GM19438 (cell line): ENCODE measurements around the gene URB1.
"Not testable (repeated sequence)": the region's sequence is repeated elsewhere in the genome, so short reads cannot be mapped to it uniquely, and the experiment has no call there.

Source experiments
- ATAC-seq: cut with Tn5 transposase; IDR thresholded peaks from one replicate; pipeline ENCODE4 v1.9.1; 2021; ENCODE audit warnings: low read depth; ENCODE audit not compliant: unreplicated experiment

The URB1 gene

DNA sequence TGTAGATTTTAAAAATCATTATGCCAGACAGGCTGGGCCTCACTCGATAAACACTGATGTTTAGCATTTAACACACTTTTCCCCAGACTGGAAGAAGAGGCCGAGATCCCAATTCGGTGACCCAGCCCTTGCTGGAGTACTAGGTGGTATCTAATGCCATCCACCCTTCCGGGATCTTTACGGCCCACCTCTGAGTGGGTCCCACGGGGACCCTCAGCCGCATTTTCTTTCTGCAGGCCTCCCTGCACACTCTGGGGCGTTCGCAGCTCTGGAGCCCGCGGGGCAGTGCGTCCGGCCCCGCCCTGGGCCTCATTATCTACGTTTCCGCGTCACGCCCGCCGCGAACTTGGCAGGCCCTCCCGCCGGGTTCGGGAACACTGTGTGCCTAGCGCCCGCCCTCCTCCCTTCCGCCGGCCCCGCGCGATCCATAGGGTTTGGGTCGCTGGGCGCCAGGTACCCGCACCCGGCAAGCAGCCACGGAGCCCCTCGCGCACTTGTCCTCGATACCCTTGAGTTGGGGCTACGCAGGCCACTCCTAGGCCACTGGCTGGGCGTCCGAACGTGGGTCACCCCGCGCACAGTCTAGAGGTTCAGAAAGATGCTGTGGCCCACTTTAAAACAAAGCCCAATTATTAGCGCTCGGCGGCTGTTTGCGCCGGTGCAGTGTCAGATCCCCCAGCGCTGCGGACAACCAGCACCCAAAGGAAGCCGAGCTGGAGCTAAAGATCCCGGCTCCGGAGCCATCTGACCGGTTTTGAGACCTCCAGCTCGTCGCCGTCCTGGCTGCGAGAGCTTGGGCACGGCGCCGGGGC lies 18.7 kb upstream of the URB1 start:
- no peak for ATAC-seq

DNA sequence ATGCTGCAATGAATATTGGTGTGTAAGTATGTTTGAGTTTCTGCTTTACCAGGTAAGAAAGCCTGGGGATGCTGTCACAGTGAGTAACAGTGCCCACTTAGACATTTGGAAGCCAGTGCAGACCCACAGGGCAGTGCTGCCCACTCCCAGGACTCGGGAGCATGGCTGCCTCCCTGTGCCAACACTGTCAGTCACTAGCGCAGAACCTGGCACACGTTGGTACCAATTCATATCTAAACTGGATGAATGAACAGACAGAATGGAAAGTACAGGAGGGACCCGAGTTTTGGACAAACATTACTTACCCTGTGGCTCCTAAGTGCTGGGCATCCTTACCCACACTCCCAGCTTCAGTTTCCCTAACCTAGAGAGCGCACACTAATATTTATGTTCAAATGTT lies 18.1 kb upstream of the URB1 start:
- ATAC-seq = no peak

- no peak for ATAC-seq
Observed at GRCh38 chr21:32410291-32410690, 17.5 kb upstream of the URB1 start.

GRCh38 chr21:32406405-32406804 lies 13.6 kb upstream of the URB1 start:
- no peak for ATAC-seq

DNA sequence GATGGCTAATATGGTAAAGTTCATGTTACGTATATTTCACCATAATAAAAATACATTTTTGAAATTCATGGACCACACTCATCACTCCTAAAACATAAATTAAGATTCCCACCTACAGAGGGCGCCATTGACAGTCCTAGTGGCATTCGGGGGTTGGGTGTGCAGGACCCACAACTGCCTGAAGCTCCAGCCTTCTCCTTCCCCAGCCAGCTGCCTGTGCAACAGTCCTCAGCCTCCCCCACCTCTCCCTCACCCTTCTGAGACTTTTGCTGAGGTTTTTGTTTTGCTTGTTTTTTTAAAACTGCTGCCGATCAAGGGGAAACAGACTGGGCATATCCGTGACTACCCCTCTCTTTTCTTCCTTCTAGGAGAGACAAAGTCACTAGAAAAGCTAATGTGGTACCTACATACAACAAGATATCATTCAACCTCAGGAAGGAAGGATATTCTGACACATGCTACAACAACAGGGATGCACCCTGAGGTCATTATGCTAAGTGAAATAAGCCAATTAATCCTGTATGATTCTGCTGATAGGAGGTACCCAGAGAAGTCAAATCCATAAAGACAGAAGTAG lies 10.5 kb upstream of the URB1 start:
- no peak for ATAC-seq

- ATAC-seq = no peak
Observed at GRCh38 chr21:32393677-32394001, 827 bp upstream of the URB1 start.

- ATAC-seq = peak; percentile 31
Observed at GRCh38 chr21:32392299-32392879, 423 bp downstream of the URB1 start.

DNA sequence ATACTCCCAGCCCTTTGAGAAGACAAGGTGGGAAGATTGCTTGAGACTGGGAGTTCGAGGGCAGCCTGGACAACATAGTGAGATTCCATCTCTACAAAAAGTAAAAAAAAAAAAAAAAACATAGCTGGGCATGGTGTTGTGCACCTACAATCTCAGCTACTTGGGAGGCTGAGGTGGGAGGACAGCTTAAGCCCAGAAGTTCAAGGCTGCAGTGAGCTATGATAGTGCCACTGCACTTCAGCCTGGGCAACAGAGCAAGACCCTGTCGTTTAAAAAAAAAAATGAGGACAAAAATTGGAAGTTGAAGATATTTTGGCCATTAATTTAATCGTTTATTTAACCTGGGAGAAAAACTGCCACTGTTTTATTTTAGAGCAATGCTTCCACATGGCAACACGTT lies 1.1 kb downstream of the URB1 start:
- ATAC-seq = no peak

DNA sequence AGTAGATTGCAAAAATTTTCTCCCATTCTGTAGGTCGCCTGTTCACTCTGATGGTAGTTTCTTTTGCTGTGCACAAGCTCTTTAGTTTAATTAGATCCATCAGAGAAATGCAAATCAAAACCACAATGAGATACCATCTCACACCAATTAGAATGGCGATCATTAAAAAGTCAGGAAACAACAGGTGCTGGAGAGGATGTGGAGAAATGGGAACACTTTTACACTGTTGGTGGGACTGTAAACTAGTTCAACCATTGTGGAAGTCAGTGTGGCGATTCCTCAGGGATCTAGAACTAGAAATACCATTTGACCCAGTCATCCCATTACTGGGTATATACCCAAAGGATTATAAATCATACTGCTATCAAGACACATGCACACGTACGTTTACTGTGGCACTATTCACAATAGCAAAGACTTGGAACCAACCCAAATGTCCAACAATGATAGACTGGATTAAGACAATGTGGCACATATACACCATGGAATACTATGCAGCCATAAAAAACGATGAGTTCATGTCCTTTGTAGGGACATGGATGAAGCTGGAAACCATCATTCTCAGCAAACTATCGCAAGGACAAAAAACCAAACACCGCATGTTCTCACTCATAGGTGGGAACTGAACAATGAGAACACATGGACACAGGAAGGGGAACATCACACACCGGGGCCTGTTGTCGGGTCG lies 2.1 kb downstream of the URB1 start:
- ATAC-seq = not testable (repeated sequence)

DNA sequence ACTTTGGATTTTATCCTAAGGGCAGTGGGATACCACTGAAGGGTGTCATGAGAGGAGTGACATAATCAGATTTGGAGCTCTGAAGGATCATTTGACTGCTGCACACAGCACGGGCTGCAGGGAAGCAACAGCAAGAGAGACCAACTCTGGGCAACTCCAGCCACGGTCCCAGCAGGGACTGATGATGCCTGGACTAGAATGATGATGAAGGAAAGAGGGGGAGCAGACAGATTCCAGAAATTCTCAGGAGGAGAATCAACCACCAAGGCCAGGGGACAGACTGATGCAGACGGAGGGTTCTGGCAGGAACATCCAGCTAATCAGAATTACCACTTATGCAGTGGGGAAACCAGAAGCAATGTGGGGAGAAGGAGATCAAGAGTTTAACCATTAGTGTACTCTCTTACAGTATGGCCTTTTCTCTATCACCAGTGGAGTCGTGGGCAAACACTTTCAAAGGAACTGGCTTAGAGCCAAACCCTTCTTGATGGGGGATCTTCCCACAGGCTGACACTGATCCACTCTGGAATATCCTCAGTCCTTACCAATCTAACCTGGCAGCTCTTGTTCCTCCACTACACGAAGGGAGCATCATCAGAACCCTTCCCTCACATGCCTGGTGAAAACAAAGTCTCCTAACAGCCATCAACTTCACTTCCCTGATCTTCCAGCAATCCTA lies 3.3 kb downstream of the URB1 start:
- no peak for ATAC-seq

GRCh38 chr21:32388306-32388705 lies 4.5 kb downstream of the URB1 start:
- ATAC-seq = no peak

DNA sequence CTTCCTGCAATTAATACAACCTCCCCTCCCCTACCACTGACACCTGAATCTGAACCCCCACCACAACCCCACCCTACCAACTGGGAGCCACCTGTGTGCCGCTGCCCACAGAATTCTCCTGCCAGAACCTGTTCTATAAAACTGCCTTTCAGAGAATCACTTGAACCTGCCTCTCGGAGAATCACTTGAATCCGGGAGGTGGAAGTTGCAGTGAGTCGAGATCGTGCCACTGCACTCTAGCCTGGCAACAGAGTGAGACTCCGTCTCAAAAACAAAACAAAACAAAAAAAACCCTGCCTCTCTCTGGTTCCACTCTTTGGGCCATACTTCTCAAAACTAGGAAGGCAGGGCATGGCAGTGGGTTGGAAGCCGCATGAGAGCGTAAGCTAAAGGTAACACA lies 5.7 kb downstream of the URB1 start:
- no peak for ATAC-seq

- no peak for ATAC-seq
Observed at GRCh38 chr21:32386195-32386870, 6.5 kb downstream of the URB1 start.

- no peak for ATAC-seq
Observed at GRCh38 chr21:32383812-32384211, 9.0 kb downstream of the URB1 start.

DNA sequence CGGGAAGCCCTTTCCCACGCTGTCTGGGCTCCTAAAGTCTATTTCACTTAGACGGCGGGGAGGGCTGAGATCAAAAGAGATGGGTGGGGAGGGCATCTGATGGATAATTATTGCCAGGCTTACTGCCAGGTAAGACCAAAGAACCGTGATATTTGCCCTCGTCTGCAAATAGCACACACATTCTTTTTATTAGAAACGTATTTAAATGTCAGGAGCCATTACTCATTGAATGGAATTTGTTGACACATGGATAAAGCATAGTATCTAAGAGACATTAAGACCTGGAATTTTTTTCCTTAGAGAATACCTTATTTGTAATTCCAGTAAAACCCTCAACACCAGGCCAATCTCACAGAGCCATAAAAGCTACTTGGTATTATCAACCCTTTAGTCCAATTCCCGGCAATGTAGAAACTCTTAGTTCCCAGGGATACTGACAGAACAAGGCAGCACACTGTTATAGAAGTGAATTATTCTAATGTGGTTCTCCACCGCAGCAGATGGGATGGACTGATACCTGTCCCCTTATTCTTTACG lies 10.6 kb downstream of the URB1 start:
- no peak for ATAC-seq

DNA sequence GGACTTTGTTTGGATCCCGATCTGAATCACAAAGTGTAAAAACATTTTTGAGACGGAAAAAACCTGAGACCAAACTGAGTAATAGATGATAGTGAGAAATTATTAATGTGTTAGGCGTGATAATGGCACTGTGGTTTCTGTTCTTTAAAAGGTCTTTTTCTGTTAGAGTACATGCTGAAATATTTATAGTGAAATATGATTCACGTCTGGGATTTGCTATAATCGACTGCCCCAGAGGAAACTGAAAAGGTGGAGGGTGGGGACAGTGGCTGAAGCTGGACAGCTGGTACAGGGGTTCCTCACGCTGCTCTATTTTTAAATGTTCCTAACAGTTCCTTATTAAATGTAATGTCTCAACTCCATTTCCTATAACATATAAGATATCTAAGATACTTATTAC lies 11.2 kb downstream of the URB1 start:
- no peak for ATAC-seq

DNA sequence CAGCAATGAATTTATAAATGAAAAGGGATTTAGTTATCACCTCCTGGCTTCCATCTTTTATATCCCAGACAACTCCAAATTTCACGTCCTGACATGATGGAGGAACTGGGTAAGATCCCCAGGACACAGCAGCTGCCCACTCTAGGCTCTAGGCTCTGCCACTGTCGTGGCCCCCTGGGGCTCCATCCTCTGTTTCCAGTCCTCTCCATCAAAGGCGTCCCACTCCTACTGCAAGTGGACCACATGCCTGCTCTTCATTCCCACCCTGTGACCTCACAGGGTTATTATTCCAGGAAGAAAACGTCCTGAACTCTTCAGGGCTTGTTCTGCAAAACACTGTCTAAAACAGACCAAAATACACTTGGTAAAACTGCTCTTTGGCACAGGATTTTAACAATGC lies 11.9 kb downstream of the URB1 start:
- no peak for ATAC-seq

DNA sequence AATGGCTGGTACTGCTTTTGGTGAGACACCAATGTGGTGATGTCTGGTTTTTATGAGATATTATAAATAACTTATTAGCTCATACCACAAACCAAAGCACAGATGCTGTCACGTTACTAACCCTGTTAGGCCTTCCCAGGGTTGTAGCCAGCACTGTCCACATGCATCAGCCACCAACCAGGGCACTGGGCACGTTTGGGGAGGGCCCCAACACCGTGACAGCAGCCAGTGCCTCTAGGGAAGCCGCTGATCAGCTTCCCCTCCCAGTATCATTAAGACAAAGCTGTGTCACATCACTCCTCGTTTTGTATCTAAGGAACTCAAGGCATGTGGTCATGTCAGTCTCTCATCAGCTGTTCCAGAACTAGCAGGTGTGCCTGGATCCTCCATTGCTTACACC lies 13.9 kb downstream of the URB1 start:
- no peak for ATAC-seq

DNA sequence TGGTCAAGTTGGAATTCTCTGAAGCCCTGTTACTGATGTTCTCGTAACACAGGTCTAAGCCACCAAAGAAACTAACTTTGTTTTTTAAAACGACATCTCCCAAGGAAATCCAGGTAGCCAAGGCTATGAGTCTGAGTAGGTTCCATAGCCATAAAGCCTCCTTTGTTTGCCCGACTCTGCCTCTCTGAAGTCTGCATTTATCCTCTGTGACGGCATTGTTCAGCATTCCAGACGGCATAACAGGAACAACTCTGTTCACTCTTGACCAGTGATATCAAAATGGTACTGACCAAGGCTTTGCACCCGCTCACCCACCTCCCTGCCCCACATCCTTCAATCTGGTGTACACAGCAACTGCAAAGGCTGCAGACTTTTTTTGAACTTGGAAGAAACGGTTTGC lies 14.8 kb downstream of the URB1 start:
- no peak for ATAC-seq

- no peak for ATAC-seq
Observed at GRCh38 chr21:32377506-32377905, 15.3 kb downstream of the URB1 start.
